Stimulated activated CD8-positive, alpha-beta memory T cell treated with anti-CD3 and anti-CD28 coated beads, Interleukin-15, amount 100 ng/mL, for 24 hours (primary cell): ENCODE data around the gene TNFRSF21.
"Not testable (repeated sequence)": the region's sequence is repeated elsewhere in the genome, so short reads cannot be mapped to it uniquely, and the experiment has no call there.

Experiments used
- DNase-seq: peaks from one replicate; pipeline ENCODE4 v3.0.0-alpha.2; 2020; ENCODE audit warnings: low read depth

TNFRSF21 gene

DNA sequence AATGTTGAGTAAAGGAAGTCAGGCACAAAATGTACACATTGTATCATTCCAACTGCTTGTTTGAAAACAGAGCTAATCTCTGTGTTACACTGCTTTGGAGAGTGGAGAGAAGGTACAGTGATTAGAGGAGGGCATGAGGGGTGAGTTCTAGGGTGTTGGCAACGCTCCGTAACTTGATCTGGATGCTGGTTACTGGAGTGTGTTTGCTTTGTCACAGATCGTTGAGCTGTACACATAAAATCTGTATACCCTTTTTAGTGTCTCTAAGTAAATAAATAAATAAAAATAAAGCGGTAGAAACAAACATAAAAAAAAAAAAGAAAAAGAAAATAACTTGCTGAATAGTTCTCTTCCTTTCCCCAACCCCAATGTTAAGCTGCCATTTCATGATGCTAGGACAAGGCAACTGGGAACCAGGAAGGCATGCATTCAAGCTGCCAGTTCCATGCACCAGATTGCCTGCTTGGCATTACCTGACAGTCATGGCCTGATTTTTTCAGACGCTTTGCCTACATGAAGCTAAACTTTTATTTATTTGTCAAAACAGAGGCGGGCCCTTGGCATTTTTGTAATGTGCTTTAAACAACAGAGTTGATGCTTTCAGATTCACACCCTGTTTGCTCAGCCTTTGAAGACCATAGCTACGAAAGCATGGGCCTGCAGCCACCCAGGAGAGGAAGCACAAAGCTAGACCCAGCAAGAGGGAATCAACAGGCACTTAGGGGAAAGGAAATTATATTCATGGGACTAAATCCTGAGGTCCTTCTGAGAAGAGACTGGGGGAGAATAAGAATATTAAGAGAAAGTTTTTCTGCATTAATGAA, 21.2 kb downstream of the TNFRSF21 start:
- no peak for DNase-seq

DNA sequence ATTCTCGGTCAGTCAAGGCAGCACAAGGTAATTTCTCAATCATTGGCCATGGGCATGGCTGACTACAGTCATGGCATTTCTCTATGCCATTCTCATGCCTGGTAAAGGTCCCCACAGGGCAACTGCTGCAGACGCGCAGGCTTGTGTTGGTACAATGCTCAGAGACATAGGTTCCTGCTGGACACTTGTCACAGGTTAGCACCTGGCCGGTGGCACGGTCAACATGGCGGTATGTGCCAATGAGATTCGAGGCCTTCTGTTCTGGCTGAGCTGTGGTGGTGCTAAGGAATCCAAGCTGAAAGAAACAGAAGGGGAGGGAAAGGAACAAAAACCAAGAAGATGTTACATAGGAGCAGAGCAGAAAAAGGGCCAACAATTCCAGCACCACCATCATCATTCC, 23.4 kb downstream of the TNFRSF21 start:
- DNase-seq, result no peak

DNA sequence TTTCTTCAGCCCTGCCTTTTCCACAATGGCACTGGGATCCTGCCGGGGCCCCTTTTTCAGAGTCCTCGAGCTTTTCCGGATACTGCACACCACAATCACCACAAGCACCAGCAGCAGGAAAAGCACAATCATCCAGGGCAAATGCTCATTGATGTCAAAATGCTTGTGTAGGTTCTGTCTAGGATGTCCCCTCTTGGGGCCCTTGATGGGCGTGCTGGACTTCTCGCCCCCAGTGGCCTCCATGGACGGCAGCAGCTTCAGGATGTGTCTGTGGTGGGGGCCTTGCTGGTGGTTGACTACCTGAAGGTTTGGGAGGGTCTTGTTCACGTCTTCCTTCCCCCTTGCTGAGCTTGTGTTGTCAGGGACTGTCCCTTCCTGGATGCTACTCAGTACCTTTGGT, 25.7 kb downstream of the TNFRSF21 start:
- no peak for DNase-seq

DNA sequence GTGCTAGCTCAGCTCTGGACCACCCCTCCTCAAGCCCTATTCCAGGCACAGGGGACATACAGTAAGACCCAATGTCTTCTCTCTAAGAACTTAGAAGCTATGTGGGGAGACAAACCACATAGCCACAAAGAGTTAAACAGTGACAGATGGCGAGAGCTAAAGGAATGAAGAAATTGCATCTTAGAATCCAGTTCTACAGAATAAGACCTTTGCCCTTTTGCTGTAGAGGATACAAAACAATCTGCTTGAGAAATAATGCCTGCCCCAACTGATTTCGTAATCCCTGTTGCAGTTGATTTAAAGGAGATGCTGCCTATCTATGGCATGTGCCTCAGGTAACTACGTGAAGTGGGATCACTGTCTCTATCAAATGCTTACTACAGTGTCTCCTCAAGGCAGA, 31.2 kb downstream of the TNFRSF21 start:
- no peak for DNase-seq

DNA sequence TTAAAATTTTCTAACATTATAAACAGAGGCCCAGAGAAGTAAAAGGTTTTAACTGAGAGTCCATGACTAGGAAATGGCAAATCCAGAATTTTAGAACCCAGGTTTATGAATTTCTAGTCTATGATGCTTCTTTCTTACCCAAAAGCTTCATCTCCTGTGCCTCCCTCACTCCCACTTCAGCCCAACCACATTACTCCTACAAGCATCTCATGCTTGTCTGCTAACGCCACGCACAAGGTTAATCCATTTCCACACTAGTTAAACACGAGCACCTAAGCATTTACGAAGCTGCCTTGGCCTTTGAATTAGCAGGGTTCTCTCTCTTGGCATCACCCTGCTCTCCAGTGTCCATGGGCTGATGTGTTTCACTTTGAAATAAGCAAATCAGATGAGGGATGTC, 32.0 kb downstream of the TNFRSF21 start:
- no peak for DNase-seq

DNA sequence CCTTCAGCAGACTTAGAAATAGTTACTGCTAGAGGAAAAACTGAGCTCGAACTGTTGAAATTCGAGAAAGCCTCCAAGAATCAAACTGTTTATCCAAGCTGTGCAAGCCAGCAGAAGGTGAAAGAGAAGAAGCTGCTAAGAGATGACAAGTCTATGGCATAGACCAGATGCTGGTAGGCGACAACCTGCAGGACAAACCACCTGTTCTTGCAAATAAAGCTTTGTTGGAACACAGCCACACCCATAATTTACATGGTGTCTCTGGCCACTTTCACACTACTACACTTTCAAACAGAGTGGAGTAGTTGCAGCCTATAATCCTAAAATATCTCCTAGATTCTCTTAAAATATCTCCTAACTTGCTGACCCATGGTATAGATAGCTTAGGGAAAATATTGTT, 33.3 kb downstream of the TNFRSF21 start:
- DNase-seq, result no peak

DNA sequence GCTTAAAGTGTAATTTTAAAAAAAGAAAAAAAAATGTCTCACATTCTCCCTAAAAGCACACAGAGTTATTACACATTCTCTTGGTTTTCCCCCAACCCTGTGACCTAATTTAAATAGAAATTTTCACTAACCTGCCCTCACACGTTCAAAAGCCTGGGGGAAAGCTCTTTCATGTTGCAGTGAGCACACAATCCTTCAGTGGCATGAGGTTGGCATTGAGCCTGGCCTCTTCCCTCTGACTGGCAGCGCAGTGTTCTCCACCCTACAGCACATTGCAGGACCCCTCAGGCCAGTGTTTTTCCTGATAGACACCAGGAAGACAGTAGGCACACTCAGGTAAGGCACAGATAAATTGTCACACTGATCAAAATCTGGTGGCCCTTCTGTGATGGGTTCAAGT, 34.1 kb downstream of the TNFRSF21 start:
- no peak for DNase-seq

DNA sequence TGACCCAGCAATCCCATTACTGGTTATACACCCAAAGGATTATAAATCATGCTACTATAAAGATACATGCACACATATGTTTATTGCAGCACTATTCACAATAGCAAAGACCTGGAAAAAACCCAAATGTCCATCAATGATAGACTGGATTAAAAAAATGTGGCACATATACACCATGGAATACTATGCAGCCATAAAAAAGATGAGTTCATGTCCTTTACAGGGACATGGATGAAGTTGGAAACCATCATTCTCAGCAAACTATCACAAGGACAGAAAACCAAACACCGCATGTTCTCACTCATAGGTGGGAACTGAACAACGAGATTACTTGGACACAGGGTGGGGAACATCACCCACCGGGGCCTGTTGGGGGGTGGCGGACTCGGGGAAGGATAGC, 34.6 kb downstream of the TNFRSF21 start:
- not testable (repeated sequence) for DNase-seq

DNA sequence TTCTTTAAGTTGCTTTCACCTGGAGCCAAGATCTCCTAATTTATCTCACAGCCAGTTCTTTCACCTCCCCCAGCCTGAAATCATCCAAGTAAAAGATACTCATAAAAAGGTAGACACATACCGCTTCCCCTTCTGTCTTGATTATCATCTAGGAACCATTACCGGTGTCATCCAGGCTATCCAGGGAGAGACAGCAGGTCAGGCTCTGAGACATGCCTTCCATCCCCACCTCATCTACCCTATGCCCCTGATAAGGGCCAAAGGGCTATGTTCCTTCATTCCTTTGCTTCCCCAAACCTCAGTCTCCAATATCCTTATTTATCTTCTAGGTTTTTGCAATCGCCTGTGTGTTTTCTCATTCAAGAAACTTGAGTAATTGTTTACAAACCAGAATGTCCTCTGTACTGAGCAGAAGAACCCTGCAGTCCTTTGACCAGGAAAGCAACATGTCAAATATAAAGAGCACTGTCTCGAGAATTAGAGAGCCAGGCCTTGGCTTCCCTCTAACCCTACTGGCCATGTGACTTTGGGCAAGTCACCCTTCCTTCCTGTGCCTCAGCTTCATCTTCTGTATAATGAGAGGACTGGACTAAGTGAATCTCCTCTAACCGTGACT, 41.0 kb downstream of the TNFRSF21 start:
- no peak for DNase-seq

DNA sequence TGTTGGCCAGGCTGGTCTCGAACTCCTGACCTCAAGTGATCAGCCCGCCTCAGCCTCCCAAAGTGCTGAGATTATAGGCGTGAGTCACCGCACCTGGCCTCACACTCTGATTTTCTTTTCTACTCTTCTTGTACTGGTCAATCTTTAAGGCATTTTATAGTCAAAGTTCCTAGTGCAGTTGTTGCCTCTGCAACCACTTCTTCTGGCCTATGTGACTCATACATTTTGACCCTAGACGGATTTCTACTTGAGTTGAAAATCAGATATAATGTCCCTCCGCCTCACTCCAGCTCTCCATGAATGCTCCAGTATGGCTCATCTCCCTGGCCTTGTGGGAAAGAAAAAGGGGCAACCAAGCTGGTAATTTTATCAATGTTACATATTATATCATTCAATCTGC, 42.4 kb downstream of the TNFRSF21 start:
- DNase-seq, result no peak

DNA sequence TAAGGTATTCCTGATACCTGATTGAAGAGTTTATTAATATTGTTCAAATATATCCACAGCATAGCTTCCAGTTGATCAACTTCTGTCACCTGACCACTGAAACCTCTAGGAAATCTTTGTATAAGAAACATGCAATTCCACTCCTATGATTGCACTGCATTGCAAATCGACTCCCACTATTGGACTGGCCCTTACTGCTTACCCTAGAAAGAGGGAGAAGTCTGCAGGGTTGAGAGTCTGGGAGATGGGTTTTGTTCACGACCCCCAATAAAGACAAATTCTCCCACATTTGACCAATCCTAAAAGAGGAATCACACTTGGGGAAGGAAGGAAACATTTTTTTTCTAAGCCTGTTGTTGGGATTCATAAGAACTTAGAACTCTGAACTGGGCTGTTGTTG, 43.7 kb downstream of the TNFRSF21 start:
- no peak for DNase-seq

DNA sequence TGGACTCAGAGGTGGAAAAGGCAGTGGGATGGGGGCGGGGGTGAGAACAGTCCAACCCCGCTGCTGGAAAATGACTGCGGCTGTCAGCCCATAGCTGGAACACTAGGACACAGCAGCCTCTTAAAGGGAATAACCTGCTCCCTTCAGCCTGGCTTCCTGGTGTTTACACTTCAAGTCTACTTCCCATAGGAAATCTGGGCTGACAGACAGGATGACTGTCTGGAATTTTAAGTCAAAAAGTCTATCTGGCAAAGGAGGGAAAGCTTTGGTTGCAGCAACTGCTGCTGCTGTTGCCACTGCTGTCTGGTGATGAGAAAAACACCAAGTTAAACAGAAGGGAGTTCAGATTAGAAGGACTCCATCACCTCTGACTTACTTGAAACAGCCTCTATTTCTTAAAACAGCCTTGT, 44.9 kb downstream of the TNFRSF21 start:
- no peak for DNase-seq

DNA sequence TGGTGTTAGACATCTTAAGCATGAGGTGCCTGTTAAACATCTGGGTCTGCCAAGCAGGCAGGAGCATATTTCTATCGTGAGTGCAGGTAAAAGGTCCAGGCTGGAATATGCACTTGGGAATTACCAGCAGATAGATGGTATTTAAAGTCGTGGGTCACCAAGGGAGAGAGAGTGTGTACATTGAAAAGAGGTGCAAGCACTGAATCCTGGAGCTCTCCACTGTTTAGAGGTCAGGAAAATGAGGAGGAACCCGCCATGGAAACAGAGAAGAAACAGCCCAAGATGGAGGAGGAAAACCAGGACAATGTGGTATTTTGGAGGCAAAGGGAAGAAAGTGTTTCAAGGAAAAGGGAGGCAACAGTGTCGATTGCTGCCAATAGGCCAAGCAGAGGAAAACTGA, 46.4 kb downstream of the TNFRSF21 start:
- no peak for DNase-seq

DNA sequence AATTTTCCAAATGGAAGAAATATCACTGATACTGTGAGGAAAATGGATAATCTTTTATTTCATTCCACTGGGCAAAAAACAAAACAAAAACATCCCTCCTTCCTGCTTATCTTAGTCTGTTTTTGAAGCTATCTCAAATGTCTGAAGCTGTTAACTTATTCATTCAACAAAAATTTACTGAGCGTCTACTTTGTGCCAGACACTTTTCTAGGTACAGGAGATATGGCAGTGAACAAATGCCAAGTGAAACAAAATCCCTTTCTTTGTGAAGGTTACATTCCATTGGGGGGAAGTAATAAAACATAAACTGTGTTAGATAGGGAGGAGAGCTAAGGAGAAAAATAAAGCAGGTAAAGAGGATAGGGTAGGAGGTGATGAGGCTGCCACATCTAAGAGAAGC, 47.5 kb downstream of the TNFRSF21 start:
- DNase-seq, result no peak

DNA sequence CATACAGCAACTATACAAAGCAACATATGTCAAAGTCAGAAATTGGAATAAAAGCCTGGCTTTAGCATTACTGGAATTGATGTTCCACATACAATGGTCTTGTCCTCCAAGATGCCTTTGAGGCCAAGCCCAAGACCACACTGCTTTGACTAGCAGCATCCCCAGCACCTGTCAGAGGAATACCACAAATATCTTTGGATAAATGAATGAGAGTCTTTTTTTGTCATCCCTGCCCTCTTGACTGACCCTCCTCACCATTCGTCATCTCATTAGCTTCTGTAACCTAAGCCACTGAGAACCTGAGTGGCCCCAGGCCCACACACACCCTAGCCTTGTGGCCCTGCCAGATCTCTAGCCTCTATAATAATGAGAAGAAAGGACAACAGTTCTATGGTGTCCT, 48.5 kb downstream of the TNFRSF21 start:
- DNase-seq, result no peak

DNA sequence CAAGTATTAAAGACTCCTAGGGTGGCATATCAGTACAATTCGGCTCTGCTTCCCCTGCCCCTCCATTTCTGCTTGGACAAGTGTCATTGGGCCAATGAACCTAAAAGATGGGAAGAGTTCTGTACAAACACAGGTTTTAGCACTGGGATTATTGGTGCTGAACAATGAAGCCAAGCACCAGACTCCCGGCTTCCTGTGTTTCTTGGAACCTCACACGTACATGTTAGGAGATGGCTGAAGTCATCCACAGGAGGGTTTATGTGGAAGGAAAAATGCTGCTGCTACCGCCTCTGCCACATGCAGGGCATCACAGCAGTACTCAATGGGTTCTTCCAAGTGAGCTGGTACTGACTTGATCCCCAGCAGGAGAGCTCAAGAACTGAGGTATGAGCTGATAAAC, 49.7 kb downstream of the TNFRSF21 start:
- no peak for DNase-seq

DNA sequence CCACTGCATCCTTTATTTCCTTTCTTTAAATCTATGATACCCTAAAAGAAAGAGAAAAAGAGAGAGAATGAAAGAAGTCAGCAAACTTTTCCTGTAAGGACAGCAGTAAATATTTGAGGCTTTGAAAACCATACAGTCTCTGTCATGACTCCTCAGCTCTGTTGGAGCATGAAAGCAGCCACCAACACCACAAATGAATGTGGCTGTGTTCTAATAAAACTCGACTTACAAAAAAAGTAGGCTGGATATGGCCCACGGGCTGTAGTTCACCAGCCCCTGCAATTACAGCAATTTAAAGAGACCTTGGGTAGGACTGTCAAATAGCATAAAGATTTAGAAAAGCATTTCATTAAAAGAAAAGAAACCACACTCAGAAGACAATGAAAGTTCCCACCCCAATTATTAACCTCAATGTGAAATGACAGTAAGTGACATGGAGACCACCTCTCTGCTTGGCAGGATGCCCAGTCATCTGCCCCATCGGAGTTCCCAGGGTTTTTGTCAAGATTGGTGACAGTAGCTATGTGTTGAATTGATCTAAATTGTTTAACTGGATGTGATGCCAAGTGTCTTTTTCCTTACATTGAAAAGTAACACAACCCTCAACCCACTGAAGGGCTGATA, 50.9 kb downstream of the TNFRSF21 start:
- no peak for DNase-seq

DNA sequence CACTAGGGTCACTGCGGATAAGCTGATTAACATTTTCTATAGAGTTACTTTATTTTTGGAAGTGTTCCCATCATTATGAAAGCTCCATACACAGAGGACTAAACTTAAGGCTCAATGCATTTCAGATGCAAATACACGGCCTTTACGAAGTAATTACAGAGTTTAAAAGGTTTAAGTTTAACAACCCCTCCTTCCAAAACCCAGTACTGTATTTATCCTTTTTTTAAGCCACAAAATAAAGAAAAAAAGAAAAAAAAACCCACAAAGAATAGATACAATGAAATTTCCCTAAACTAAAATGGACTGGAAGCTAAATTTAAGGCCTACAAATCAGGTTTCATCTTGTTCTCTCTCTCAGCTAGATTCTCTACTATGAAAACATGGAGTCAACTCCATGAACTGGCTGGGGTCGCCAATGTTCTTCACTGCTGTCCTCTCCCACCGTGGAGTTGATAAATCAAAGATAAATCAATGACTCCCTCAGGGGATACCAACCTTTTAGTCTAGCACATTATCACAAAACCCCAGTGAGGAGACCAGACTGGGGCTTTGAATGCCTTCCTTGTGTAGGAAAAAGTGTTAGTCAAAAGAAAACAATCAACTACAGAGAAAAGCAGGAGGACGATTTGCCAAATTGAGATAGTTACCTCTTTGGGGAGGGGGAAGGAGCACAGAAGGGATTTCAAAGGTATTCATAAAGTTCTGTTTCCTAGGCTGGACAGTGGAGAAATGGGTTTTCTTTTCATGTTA, 52.5 kb downstream of the TNFRSF21 start:
- DNase-seq, result no peak

DNA sequence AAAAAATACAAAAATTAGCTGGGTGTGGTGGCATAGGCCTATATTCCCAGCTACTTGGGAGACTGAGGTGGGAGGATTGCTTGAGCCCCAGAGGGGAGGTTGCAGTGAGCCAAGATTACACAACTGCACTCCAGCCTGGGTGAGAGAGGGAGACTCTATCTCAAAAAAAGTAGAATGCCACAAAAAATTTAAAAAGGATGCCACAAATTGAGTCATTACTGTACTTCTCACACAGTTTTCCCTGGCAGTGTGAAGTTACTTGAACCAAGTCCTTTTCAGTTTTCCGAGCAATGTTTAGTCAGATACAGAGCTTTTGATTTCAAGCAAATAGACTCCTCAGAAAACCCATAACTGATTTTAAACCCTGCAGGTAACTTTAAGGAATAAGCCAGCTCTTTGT, 53.3 kb downstream of the TNFRSF21 start:
- DNase-seq, result no peak

DNA sequence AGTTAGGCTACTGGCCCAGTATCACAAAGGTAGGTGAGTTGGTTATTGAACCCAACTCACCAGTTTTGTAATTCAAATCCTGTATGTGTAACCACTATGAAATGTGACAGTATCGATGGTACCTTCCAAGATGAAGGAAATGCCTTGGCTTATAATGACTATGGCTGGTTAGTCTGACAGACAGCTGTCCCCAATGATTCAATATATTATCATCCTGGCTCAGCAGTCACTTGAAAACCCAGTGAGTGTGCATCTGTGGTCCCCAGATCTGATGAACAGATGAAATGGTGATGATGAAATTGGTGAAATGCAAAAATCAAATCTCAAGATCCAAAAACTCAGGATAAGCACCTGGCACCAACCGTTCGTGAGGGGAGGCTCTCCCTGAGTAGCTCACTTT, 54.8 kb downstream of the TNFRSF21 start:
- DNase-seq, result no peak

DNA sequence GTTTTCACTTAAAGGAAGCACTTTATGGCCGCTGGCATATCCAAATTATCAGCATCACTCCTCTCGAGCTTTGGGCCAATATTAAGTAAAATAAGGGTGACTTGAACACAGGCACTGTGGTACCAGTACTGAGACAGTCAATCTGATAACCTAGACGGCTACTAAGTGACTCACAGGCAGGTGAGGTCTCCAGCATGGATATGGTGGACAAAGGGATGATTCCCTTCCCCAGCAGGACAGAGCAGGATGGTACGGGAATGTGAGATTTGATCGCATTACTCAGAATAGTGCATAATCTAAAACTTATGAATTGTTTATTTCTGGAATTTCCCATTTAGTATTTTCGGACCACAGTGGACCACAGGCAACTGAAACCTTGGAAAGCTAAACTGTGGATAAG, 55.7 kb downstream of the TNFRSF21 start:
- no peak for DNase-seq

DNA sequence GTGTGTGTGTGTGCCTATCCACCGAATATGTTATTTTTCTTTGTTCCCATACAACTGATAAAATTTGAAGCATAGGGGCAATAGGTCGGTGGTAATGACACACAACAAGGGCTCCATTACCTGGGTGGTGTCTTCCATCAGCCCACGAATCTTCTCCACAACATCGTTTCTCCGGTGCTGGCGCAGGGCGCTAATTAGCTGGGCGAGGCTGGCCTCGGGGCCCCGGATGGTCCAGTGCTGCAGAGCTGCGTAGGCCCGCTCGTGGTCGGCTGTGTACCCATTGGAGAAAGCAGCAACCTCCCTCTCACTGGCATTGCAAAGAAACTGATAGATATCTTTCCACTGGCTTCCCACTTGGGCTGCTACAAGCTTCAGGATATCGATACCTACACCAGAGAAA, 56.6 kb downstream of the TNFRSF21 start:
- no peak for DNase-seq

DNA sequence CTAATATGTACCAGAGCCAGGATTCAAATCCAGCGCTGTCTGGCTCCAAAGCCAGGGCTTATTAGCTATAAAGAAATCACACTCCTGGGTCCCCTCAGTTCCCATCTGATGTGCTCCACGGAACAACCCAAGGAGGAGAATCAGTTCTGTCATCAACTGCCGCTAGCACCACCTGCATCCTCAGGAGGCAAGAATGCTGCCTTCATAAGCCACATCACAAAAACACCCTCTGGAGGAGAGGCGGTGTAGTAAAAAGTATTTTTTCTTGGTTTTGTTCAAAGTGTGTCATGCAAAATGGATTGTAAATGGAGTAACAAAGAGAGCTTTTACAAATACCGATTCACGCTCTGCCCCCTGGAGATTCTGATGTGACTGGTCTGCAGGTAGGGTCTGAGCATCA, 57.1 kb downstream of the TNFRSF21 start:
- DNase-seq, result no peak
